Measurements from ENCODE around the gene KCTD7. TPM values are rescaled to one million over a fixed set of nuclear protein-coding genes. Genes with fewer than 3 reads are reported as not detected.
"Not testable (repeated sequence)": the region's sequence is repeated elsewhere in the genome, so short reads cannot be mapped to it uniquely, and the experiment has no call there.

Gene KCTD7
- total RNA-seq, 1 experiment from 2014 or later, result 5.5 TPM

DNA sequence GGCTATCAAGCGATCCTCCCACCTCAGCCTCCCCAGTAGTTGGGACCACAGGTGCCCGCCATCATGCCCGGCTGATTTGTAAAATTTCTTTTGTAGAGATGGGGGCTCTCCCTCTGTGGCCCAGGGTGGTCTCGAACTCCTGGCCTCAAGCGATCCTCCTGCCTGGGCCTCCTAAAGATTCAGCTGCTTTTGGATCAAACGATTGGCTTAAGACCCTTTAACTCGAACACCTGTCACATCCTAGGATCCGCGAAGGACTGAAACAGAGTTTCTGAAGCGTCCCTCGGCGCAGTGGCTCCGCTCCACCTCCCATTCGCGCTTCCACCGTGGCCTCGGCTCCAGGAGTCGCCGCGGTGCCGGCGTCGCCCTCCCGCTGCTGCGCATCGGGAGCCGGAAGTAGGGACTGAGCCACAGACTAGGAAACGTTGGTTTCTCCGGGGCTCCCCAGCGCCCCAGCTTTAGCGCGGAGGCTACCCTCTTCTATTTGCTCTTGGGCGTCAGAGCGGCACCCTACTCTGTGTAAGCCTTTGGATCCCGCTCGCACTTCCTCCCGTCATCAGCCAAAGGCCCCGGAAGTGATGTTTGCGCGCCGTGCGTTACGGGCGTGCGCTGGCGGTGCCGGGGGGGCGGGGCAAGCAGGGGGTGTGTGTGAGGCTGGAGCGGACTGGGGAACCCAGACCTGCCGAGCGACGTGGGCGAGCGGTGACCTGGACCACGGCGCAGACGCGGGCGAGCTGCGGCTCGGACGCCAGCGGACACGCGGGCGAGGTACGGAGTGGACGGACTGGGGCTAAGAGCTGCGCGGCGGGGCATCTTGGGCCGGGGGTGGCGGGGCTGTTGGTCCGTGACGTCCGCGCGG lies 53.0 kb downstream of the KCTD7 start:
- Mint-ChIP-seq H3K27me3 (ENCODE audit: unreplicated experiment) (no peaks in the 10 kb centered on the region), H3K36me3 (ENCODE audit: insufficient read depth, unreplicated experiment) (peaks cover 22% of the 10 kb centered on the region), H3K4me1 (ENCODE audit: low read depth, unreplicated experiment) (peaks cover 8% of the 10 kb centered on the region), H3K27ac (ENCODE audit: unreplicated experiment) (peak overlapping the region; percentile 95), H3K4me3 (ENCODE audit: low read depth, unreplicated experiment) (peak overlapping the region; percentile 91), H3K9me3 (ENCODE audit: low read depth, unreplicated experiment) (no peaks in the 10 kb centered on the region)
- TF ChIP-seq, protein P1, sequence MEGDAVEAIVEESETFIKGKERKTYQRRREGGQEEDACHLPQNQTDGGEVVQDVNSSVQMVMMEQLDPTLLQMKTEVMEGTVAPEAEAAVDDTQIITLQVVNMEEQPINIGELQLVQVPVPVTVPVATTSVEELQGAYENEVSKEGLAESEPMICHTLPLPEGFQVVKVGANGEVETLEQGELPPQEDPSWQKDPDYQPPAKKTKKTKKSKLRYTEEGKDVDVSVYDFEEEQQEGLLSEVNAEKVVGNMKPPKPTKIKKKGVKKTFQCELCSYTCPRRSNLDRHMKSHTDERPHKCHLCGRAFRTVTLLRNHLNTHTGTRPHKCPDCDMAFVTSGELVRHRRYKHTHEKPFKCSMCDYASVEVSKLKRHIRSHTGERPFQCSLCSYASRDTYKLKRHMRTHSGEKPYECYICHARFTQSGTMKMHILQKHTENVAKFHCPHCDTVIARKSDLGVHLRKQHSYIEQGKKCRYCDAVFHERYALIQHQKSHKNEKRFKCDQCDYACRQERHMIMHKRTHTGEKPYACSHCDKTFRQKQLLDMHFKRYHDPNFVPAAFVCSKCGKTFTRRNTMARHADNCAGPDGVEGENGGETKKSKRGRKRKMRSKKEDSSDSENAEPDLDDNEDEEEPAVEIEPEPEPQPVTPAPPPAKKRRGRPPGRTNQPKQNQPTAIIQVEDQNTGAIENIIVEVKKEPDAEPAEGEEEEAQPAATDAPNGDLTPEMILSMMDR (IDR thresholded peaks at IDR 0.05; ENCODE audit: unreplicated experiment), result no peak
- CTCF ChIA-PET, result interaction anchor here (0.6 kb wide), 1 partner anchor 23 kb away, joined by 3 read pairs; no protein-coding TSS in a partner anchor
- DNase-seq, result peak; percentile 94
- BruUV-seq (replicated peaks), result TSS peak; percentile 88
- intact Hi-C loops (cut with micrococcal nuclease; ENCODE audit: unreplicated experiment), result no loop called here

DNA sequence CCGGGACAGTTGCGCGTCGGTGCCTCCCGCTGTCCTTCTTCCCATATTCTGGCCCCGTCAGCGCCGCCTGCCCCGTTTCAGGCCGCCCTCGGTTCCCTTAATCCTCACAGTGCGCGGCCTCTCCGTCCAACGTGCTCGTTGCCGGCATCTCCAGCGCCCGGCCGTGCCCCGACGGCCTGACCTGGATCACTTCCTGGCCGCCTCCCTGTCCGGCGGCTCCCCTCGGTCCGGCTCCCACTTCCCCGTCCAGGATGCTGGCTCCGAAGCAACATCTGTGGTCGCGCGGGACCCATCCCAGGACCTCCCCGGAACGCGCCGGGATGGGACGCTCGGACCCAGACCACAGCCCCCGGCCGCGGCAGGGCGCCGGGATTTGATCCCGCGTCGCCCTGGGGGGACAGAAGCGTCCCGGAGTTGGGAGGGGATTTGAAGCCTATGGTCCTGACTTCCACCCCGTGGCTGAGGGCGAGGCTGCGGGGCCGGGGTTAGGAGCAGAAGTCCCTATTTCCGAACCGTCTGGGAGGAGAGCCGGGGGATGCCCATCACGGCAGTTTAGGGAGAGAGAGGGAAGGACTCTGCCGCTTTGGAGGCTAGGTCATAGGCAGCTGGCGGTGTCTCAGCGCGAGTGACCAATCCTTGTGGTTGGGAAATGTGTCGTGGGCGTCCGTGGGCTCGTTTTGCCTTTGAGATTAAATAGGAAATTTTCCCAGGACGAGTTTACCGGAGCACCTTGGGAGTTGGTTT lies 53.8 kb downstream of the KCTD7 start:
- H3K4me3 Mint-ChIP-seq (ENCODE audit: low read depth, unreplicated experiment), result peak overlapping the region; percentile 91
- peaks cover 8% of the 10 kb centered on the region for H3K4me1 Mint-ChIP-seq (ENCODE audit: low read depth, unreplicated experiment)
- CTCF ChIA-PET, result interaction anchor here (0.6 kb wide), 1 partner anchor 652 kb away, joined by 3 read pairs; no protein-coding TSS in a partner anchor
- no TSS peak for BruUV-seq (replicated peaks)
- intact Hi-C loops (cut with micrococcal nuclease; ENCODE audit: unreplicated experiment), result no loop called here
- H3K27me3 Mint-ChIP-seq (ENCODE audit: unreplicated experiment), result no peaks in the 10 kb centered on the region
- DNase-seq, result peak; percentile 7
- TF ChIP-seq, protein P1 (IDR thresholded peaks at IDR 0.05; ENCODE audit: unreplicated experiment), result no peak
- peak overlapping the region; percentile 95 for H3K27ac Mint-ChIP-seq (ENCODE audit: unreplicated experiment)
- peaks cover 27% of the 10 kb centered on the region for H3K36me3 Mint-ChIP-seq (ENCODE audit: insufficient read depth, unreplicated experiment)
- no peaks in the 10 kb centered on the region for H3K9me3 Mint-ChIP-seq (ENCODE audit: low read depth, unreplicated experiment)

DNA sequence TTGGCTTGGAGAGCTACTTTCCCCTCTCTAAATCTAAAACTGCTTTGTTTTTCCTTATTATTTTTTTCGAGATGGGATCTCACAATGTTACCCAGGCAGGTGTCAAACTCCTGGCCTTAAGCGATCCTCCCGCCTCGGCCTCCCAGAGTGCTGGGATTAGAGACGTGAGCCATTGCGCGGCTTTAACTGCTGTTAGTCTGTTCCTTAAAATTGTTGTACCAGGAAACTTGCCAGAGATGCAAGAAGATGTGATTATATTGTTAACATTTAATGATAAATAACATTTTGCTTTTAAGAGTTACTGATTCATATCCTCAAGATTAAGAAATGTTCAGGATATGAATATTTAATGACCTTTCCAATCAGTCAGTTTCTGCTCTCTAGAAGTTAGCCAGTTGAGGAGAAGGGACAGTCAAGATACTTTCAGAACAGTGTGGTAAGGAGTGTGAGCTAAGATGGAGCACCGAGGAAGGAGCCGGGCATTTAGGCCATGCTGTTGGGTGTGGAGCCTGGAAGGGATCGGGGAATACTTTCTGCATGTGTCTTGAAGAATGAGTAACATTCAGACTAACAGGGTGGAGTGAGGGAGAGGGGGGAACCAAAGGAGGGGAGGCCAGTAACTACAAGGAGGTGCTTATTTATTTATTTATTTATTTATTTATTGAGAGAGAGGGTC lies 54.6 kb downstream of the KCTD7 start:
- H3K4me1 Mint-ChIP-seq (ENCODE audit: low read depth, unreplicated experiment); H3K27ac Mint-ChIP-seq (ENCODE audit: unreplicated experiment); intact Hi-C loops (cut with micrococcal nuclease; ENCODE audit: unreplicated experiment); DNase-seq; H3K9me3 Mint-ChIP-seq (ENCODE audit: low read depth, unreplicated experiment); H3K27me3 Mint-ChIP-seq (ENCODE audit: unreplicated experiment): not testable (repeated sequence)
- H3K36me3 Mint-ChIP-seq (ENCODE audit: insufficient read depth, unreplicated experiment), result peaks cover 27% of the 10 kb centered on the region
- BruUV-seq (replicated peaks), result TSS peak; percentile 50
- CTCF ChIA-PET, result interaction anchor here (0.6 kb wide), 1 partner anchor 653 kb away, joined by 3 read pairs; no protein-coding TSS in a partner anchor
- H3K4me3 Mint-ChIP-seq (ENCODE audit: low read depth, unreplicated experiment), result peak overlapping the region; percentile 91

DNA sequence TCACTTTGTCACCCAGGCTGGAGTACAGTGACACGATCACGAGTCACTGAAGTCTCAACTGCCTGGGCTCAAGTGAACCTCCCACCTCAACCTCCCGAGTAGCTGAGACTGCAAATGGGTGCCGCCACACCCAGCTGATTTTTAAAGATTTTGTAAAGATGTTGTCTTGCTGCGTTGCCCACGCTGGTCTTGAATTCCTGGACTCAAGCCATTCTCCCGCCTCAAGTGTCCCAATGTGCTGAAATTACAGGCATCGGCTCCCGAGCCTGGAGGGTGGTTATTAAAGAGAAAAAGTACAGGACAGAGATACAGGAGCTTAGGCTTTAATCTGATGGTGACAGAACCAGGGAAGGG lies 55.1 kb downstream of the KCTD7 start:
- no peak for DNase-seq
- no TSS peak for BruUV-seq (replicated peaks)
- no peaks in the 10 kb centered on the region for H3K27me3 Mint-ChIP-seq (ENCODE audit: unreplicated experiment)
- no peak overlapping the region for H3K27ac Mint-ChIP-seq (ENCODE audit: unreplicated experiment)
- TF ChIP-seq, protein P1 (IDR thresholded peaks at IDR 0.05; ENCODE audit: unreplicated experiment), result no peak
- CTCF ChIA-PET, result no interaction called here
- H3K4me3 Mint-ChIP-seq (ENCODE audit: low read depth, unreplicated experiment), result peak overlapping the region; percentile 91
- H3K9me3 Mint-ChIP-seq (ENCODE audit: low read depth, unreplicated experiment), result no peaks in the 10 kb centered on the region
- H3K36me3 Mint-ChIP-seq (ENCODE audit: insufficient read depth, unreplicated experiment), result peaks cover 27% of the 10 kb centered on the region
- intact Hi-C loops (cut with micrococcal nuclease; ENCODE audit: unreplicated experiment), result no loop called here
- H3K4me1 Mint-ChIP-seq (ENCODE audit: low read depth, unreplicated experiment), result peaks cover 8% of the 10 kb centered on the region

DNA sequence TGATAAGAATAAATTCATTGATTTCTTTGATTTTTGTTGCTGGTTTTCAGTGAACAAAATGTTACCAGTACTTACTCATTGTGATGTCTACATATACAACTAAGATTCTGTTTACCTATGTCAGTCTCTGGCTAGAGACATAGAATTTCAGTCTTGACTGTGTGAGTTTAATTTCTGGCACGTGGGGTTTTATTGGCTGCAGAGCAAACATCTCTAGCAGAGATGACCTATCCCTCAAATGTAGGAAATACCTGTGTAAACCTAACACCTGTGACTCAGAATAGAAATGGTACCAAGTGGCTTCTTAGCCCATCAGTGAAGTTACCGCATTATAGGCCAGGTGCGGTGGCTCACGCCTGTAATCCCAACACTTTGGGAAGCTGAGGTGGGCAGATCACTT lies 57.0 kb downstream of the KCTD7 start:
- CTCF ChIA-PET; DNase-seq; BruUV-seq (replicated peaks); H3K27me3 Mint-ChIP-seq (ENCODE audit: unreplicated experiment); intact Hi-C loops (cut with micrococcal nuclease; ENCODE audit: unreplicated experiment); H3K9me3 Mint-ChIP-seq (ENCODE audit: low read depth, unreplicated experiment); H3K4me3 Mint-ChIP-seq (ENCODE audit: low read depth, unreplicated experiment); H3K4me1 Mint-ChIP-seq (ENCODE audit: low read depth, unreplicated experiment); H3K27ac Mint-ChIP-seq (ENCODE audit: unreplicated experiment): not testable (repeated sequence)
- H3K36me3 Mint-ChIP-seq (ENCODE audit: insufficient read depth, unreplicated experiment), result peaks cover 27% of the 10 kb centered on the region

Data from Calu3 (cell line).